SK-N-SH treated with all-trans-retinoic acid at 6 μM for 48 hours (cell line): Measurements from ENCODE around the gene OR1S1.

Experiments
- ATAC-seq: fragments of 200-7000 bp; cut with Tn5 transposase; 3 replicates; pipeline ENCODE4 v1.9.1; 2020; ENCODE audit warnings: mild to moderate bottlenecking, moderate library complexity
- BACH2 ChIP-seq: fragments of 250-450 bp; sonication (Bioruptor Pico); IDR thresholded peaks from 2 replicates; pipeline ENCODE4 v1.9.0; 2021; ENCODE audit warnings: mild to moderate bottlenecking, borderline replicate concordance
- ESRRG ChIP-seq: fragments of 250-450 bp; sonication (Bioruptor Pico); IDR thresholded peaks from 2 replicates; pipeline ENCODE4 v1.6.1; 2021; ENCODE audit warnings: mild to moderate bottlenecking
- PPARA ChIP-seq: fragments of 250-450 bp; sonication (Bioruptor Pico); IDR thresholded peaks from 2 replicates; pipeline ENCODE4 v1.5.0; 2020; ENCODE audit warnings: mild to moderate bottlenecking, borderline replicate concordance
- RARB ChIP-seq: fragments of 250-450 bp; sonication (Bioruptor Pico); IDR thresholded peaks from 2 replicates; pipeline ENCODE4 v1.8.0; 2021; ENCODE audit warnings: mild to moderate bottlenecking, moderate library complexity
- SNAI2 ChIP-seq: fragments of 250-450 bp; sonication (Bioruptor Pico); IDR thresholded peaks from 2 replicates; pipeline ENCODE4 v1.5.0; 2020; ENCODE audit warnings: mild to moderate bottlenecking, moderate library complexity
- TCF4 ChIP-seq: fragments of 250-450 bp; sonication (Bioruptor Pico); IDR thresholded peaks from 2 replicates; pipeline ENCODE4 v1.8.0; 2021; ENCODE audit warnings: mild to moderate bottlenecking, moderate library complexity, borderline replicate concordance
- ZC3H10 ChIP-seq: fragments of 250-450 bp; sonication (Bioruptor Pico); IDR thresholded peaks from 2 replicates; pipeline ENCODE4 v1.5.1; 2021; ENCODE audit warnings: mild to moderate bottlenecking, moderate library complexity
- ZFP3 ChIP-seq: fragments of 250-450 bp; sonication (Bioruptor Pico); IDR thresholded peaks from 2 replicates; pipeline ENCODE4 v1.5.0; 2020; ENCODE audit warnings: mild to moderate bottlenecking, moderate library complexity
- ZFP30 ChIP-seq: fragments of 450-650 bp; formaldehyde crosslinking; IDR thresholded peaks from 2 replicates; pipeline ENCODE4 v1.5.0; 2022; ENCODE audit warnings: mild to moderate bottlenecking, moderate library complexity
- ZNF70 ChIP-seq: fragments of 450-650 bp; formaldehyde crosslinking; IDR thresholded peaks from 2 replicates; pipeline ENCODE4 v1.5.0; 2020; ENCODE audit warnings: mild to moderate bottlenecking, moderate library complexity
- ZNF8 ChIP-seq: fragments of 450-650 bp; formaldehyde crosslinking; IDR thresholded peaks from 2 replicates; pipeline ENCODE4 v1.5.0; 2020; ENCODE audit warnings: mild to moderate bottlenecking, moderate library complexity
- TF ChIP-seq, protein P1 (sequence below): fragments of 250-450 bp; sonication (Bioruptor Pico); IDR thresholded peaks from 2 replicates; pipeline ENCODE4 v1.5.0; 2020; ENCODE audit warnings: mild to moderate bottlenecking, moderate library complexity

Gene OR1S1

DNA sequence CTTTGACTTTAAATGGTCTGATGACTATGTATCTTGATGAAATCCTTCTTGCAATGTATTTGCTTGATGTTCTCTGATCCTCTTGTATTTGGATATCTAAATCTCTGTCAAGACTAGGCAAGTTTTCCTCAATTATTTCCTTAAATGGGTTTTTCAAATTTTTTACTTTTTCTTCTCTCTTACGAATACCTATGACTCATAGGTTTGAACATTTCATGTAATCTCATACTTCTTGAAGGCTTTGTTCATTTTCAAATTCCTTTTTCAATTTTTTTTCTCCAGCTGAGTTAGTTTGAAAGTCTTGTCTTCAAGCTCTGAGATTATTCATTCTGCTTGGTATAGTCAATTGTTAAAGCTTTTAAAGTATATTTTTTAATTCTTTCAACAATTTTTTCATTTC lies 42.4 kb downstream of the OR1S1 start:
- TF ChIP-seq ZNF8 (CRISPR knock-in tag) (no peak), RARB (CRISPR knock-in tag) (no peak), SNAI2 (CRISPR knock-in tag) (no peak), ZFP30 (no peak), PPARA (CRISPR knock-in tag) (no peak), ESRRG (CRISPR knock-in tag) (no peak), BACH2 (CRISPR knock-in tag) (no peak), TCF4 (CRISPR knock-in tag) (no peak), ZNF70 (no peak), ZC3H10 (no peak)
- TF ChIP-seq, protein P1, sequence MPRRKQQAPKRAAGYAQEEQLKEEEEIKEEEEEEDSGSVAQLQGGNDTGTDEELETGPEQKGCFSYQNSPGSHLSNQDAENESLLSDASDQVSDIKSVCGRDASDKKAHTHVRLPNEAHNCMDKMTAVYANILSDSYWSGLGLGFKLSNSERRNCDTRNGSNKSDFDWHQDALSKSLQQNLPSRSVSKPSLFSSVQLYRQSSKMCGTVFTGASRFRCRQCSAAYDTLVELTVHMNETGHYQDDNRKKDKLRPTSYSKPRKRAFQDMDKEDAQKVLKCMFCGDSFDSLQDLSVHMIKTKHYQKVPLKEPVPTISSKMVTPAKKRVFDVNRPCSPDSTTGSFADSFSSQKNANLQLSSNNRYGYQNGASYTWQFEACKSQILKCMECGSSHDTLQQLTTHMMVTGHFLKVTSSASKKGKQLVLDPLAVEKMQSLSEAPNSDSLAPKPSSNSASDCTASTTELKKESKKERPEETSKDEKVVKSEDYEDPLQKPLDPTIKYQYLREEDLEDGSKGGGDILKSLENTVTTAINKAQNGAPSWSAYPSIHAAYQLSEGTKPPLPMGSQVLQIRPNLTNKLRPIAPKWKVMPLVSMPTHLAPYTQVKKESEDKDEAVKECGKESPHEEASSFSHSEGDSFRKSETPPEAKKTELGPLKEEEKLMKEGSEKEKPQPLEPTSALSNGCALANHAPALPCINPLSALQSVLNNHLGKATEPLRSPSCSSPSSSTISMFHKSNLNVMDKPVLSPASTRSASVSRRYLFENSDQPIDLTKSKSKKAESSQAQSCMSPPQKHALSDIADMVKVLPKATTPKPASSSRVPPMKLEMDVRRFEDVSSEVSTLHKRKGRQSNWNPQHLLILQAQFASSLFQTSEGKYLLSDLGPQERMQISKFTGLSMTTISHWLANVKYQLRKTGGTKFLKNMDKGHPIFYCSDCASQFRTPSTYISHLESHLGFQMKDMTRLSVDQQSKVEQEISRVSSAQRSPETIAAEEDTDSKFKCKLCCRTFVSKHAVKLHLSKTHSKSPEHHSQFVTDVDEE (CRISPR knock-in tag), result no peak
- no peak for ATAC-seq

DNA sequence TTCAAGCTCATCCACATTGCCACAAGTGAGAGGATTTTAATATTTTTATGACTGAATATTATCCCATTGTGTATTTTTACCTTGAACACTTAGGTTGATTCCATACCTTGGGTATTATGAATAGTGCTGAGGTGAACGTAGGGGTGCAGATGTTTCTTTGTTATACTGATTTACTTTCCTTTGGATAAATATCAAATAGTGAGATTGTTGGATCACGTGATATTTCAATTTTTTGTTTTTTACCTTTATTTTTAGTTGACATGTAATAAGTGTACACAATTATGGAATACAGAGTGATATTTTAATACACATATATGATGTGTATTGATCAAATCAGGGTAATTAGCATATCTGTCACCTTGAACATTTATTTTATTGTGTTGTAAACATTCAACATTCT lies 47.5 kb downstream of the OR1S1 start:
- no peak for TF ChIP-seq ZFP3 (CRISPR knock-in tag)
- no peak for ATAC-seq
